B cell (primary cell): ENCODE results near the gene MYH11. TPM values are rescaled to one million over a fixed set of nuclear protein-coding genes. Genes with fewer than 3 reads are reported as not detected.

Source experiments
- ATAC-seq: fragments of 200-7000 bp; cut with Tn5 transposase; one replicate; pipeline ENCODE4 v1.10.0; 2021; ENCODE audit warnings: low read depth, mild to moderate bottlenecking, moderate number of reproducible peaks, moderate library complexity
- CTCF ChIA-PET: fragments of 350-600 bp; sonication (Branson Sonifier 250); formaldehyde crosslinking; loops from one replicate; lab custom pipeline; 2021; ENCODE audit warnings: antibody characterized with exemption, inconsistent platforms; lab: Charles Lee
- POLR2A ChIA-PET: fragments of 350-600 bp; sonication (Branson Sonifier 250); formaldehyde crosslinking; loops from one replicate; lab custom pipeline; 2021; ENCODE audit warnings: antibody characterized with exemption; lab: Charles Lee
- DNase-seq: peaks from one replicate; pipeline ENCODE4 v3.0.0; 2013
- H2AFZ ChIP-seq: 2 replicates; pipeline ENCODE4 v1.6.1; 2012; ENCODE audit warnings: mild to moderate bottlenecking, low read depth, low read length; ENCODE audit not compliant: insufficient read depth, poor library complexity, severe bottlenecking
- H3K27ac ChIP-seq, 2 donors: 1 replicate in 1 of 2; 2 replicates in 1 of 2; pipeline ENCODE4 v1.5.1; 2012 to 2013; ENCODE audit warnings: low read length in 2 of 2, mild to moderate bottlenecking in 2 of 2, moderate library complexity in 1 of 2
- H3K27me3 ChIP-seq, 4 experiments: fragments of 200-600 bp in 1 of 4; sonication (generic) in 1 of 4; replicated peaks in 1 of 4; 1 replicate in 2 of 4; 2 replicates in 2 of 4; pipeline versions ENCODE4 v1.6.1 to v1.7.0; 2013 to 2016; ENCODE audit warnings: low read length in 3 of 4, mild to moderate bottlenecking in 2 of 4, mixed read lengths in 1 of 4, moderate library complexity in 1 of 4; ENCODE audit not compliant: insufficient read depth in 4 of 4, control insufficient read depth in 3 of 4; ENCODE audit errors: control extremely low read depth in 1 of 4
- H3K36me3 ChIP-seq, 2 experiments: replicated peaks in 1 of 2; 1 replicate in 1 of 2; 2 replicates in 1 of 2; pipeline versions ENCODE4 v1.6.1 to v1.7.1; 2013; ENCODE audit warnings: low read length in 1 of 2; ENCODE audit not compliant: insufficient read depth in 2 of 2, control insufficient read depth in 1 of 2; ENCODE audit errors: control extremely low read depth in 1 of 2, extremely low read depth in 1 of 2
- H3K4me1 ChIP-seq, 2 donors: fragments of 200-600 bp in 1 of 2; sonication (generic) in 1 of 2; 1 replicate in 1 of 2; 2 replicates in 1 of 2; pipeline versions ENCODE4 v1.5.1 to v1.6.1; 2013 to 2017; ENCODE audit warnings: low read length in 2 of 2; ENCODE audit not compliant: control insufficient read depth in 2 of 2, insufficient read depth in 2 of 2
- H3K4me2 ChIP-seq: replicated peaks from 2 replicates; pipeline ENCODE3; 2012; ENCODE audit warnings: mild to moderate bottlenecking, low read depth, low read length; ENCODE audit not compliant: poor library complexity, severe bottlenecking
- H3K4me3 ChIP-seq, 5 experiments: fragments of 200-600 bp in 1 of 5; sonication (generic) in 1 of 5; 1 replicate in 3 of 5; 2 replicates in 2 of 5; pipeline versions ENCODE4 v1.5.1 to v1.7.0; 2011 to 2016; ENCODE audit warnings: low read length in 4 of 5, mild to moderate bottlenecking in 4 of 5, low read depth in 2 of 5, control low read depth in 1 of 5, moderate library complexity in 1 of 5; ENCODE audit not compliant: insufficient read depth in 1 of 5; ENCODE audit errors: control extremely low read depth in 1 of 5, extremely low read depth in 1 of 5
- H3K79me2 ChIP-seq: fragments of 200-600 bp; sonication (generic); one replicate; pipeline ENCODE4 v1.6.0; 2016; ENCODE audit warnings: low read length; ENCODE audit not compliant: control insufficient read depth, insufficient read depth
- H3K9ac ChIP-seq: fragments of 200-600 bp; sonication (generic); 2 replicates; pipeline ENCODE4 v1.6.1; 2017; ENCODE audit warnings: mild to moderate bottlenecking, low read length, moderate library complexity
- H3K9me3 ChIP-seq, 3 donors: one replicate each; pipeline versions ENCODE4 v1.6.1 to v1.7.1; 2013; ENCODE audit warnings: low read length in 2 of 3; ENCODE audit not compliant: control insufficient read depth in 2 of 3, insufficient read depth in 1 of 3; ENCODE audit errors: control extremely low read depth in 1 of 3
- H4K20me1 ChIP-seq: 2 replicates; pipeline ENCODE4 v1.6.0; 2012; ENCODE audit warnings: mild to moderate bottlenecking, low read length; ENCODE audit not compliant: insufficient read depth, control insufficient read depth, poor library complexity, severe bottlenecking
- H3K27ac Mint-ChIP-seq: one replicate; pipeline ENCODE4 v1.8.0; 2021; ENCODE audit warnings: mixed read lengths
- H3K27me3 Mint-ChIP-seq: one replicate; pipeline ENCODE4 v1.8.0; 2021; ENCODE audit warnings: mixed read lengths
- H3K4me1 Mint-ChIP-seq: one replicate; pipeline ENCODE4 v1.8.0; 2021; ENCODE audit warnings: mixed read lengths
- H3K4me3 Mint-ChIP-seq: one replicate; pipeline ENCODE4 v1.8.0; 2021; ENCODE audit warnings: mixed read lengths
- H3K9me3 Mint-ChIP-seq: one replicate; pipeline ENCODE4 v1.8.0; 2022; ENCODE audit warnings: mixed read lengths; ENCODE audit not compliant: insufficient read depth
- CTCF ChIP-seq: fragments of 200-600 bp; IDR thresholded peaks from one replicate; pipeline ENCODE4 v1.8.0; 2022; ENCODE audit warnings: antibody characterized with exemption, mild to moderate bottlenecking
- EZH2 ChIP-seq: IDR thresholded peaks from 2 replicates; pipeline ENCODE4 v1.6.1; 2012; ENCODE audit warnings: borderline replicate concordance, low read depth, mild to moderate bottlenecking, moderate library complexity, low read length; ENCODE audit not compliant: insufficient read depth, poor library complexity, severe bottlenecking
- WGBS: methylation state at CpG from one replicate; pipeline ENCODE4 v1.1.5; 2013; ENCODE audit warnings: missing lambda C conversion rate; ENCODE audit not compliant: insufficient coverage; 5-methylcytosine and 5-hydroxymethylcytosine counted together
- intact Hi-C: fragments of 100-400 bp; cut with micrococcal nuclease; formaldehyde crosslinking; loops from one replicate; pipeline ENCODE4 v1.10.0; 2022
- polyA plus RNA-seq: library from polyadenylated mRNA; depleted of rRNA; stranded (reverse); fragments of >200 nt; gene quantifications from 2 replicates; pipeline ENCODE4 v1.2.3, GENCODE V29; 2012
- total RNA-seq, 2 donors: library from RNA; stranded (reverse); fragments of 120-200 nt in 1 of 2; gene quantifications; 1 replicate in 1 of 2; 2 replicates in 1 of 2; pipeline versions ENCODE4 v1.2.3 to v1.2.4, GENCODE V29; 2013 to 2022

Gene MYH11
- total and polyA plus RNA-seq, 2 donors (not counting 1 experiment from before 2014, with no cell fraction given) = 0.05 to 0.16 TPM

- no peaks in the 10 kb centered on the region for H3K27me3 Mint-ChIP-seq
- H3K27ac Mint-ChIP-seq = no peak overlapping the region
- TF ChIP-seq EZH2 (no peak), CTCF (no peak)
- ChIA-PET CTCF (no interaction called here), POLR2A (no interaction called here)
- Histone ChIP-seq H3K36me3 (no peaks in the 10 kb centered on the region), H3K4me2 (no peak overlapping the region), H3K4me1 (peaks cover 5% of the 10 kb centered on the region in 2 donors), H3K9ac (no peak overlapping the region), H3K27me3 (no peaks in the 10 kb centered on the region), H3K4me3 (no peak overlapping the region), H4K20me1 (no peaks in the 10 kb centered on the region), H3K27ac (no peak overlapping the region), H3K79me2 (no peaks in the 10 kb centered on the region), H3K9me3 (no peaks in the 10 kb centered on the region), H2AFZ (no peak overlapping the region)
- H3K9me3 Mint-ChIP-seq = no peaks in the 10 kb centered on the region
- H3K4me3 Mint-ChIP-seq = no peak overlapping the region
- no peak for ATAC-seq
- intact Hi-C loops = no loop called here
- WGBS = no CpG with 5 or more reads among the region's 3 CpGs
- DNase-seq = no peak
- H3K4me1 Mint-ChIP-seq = peaks cover 11% of the 10 kb centered on the region
Observed at GRCh38 chr16:15900357-15900756, 43.5 kb upstream of the MYH11 start.

GRCh38 chr16:15899538-15900100 lies 42.8 kb upstream of the MYH11 start:
- no peak overlapping the region for H3K4me3 ChIP-seq
- no peaks in the 10 kb centered on the region for H3K79me2 ChIP-seq
- no peak overlapping the region for H3K4me2 ChIP-seq
- H3K27ac Mint-ChIP-seq = no peak overlapping the region
- H3K4me1 ChIP-seq = peaks cover 5% of the 10 kb centered on the region in 2 donors
- ChIA-PET CTCF (no interaction called here), POLR2A (no interaction called here)
- no peaks in the 10 kb centered on the region for H3K27me3 ChIP-seq
- H3K9me3 Mint-ChIP-seq = no peaks in the 10 kb centered on the region
- H4K20me1 ChIP-seq = no peaks in the 10 kb centered on the region
- ATAC-seq (no peak), DNase-seq (no peak)
- H3K4me3 Mint-ChIP-seq = no peak overlapping the region
- TF ChIP-seq EZH2 = no peak
- H3K27ac ChIP-seq = no peak overlapping the region
- peaks cover 11% of the 10 kb centered on the region for H3K4me1 Mint-ChIP-seq
- no peaks in the 10 kb centered on the region for H3K27me3 Mint-ChIP-seq
- no peaks in the 10 kb centered on the region for H3K9me3 ChIP-seq
- 67% methylated on average over 5 of the region's 9 CpGs for WGBS
- intact Hi-C loops = no loop called here
- H3K36me3 ChIP-seq = no peaks in the 10 kb centered on the region
- H2AFZ ChIP-seq = peak overlapping the region; percentile 21
- H3K9ac ChIP-seq = no peak overlapping the region
